GM06990 (cell line): ENCODE data around the gene LPCAT1.

Experiments
- DNase-seq: peaks from one replicate; pipeline ENCODE4 v3.0.0-alpha.2; 2011; ENCODE audit not compliant: insufficient read length; ENCODE audit errors: extremely low read depth
- H3K27me3 ChIP-seq: replicated peaks from 2 replicates; pipeline ENCODE4 v1.6.0; 2011; ENCODE audit warnings: low read length; ENCODE audit not compliant: control insufficient read depth, insufficient read depth
- H3K36me3 ChIP-seq: 2 replicates; pipeline ENCODE4 v1.5.1; 2011; ENCODE audit warnings: low read length; ENCODE audit not compliant: control insufficient read depth, insufficient read depth
- H3K4me3 ChIP-seq: replicated peaks from 2 replicates; pipeline ENCODE4 v1.5.1; 2011; ENCODE audit warnings: low read depth, mild to moderate bottlenecking, control low read depth, low read length
- CTCF ChIP-seq: IDR thresholded peaks from 2 replicates; pipeline ENCODE4 v1.5.1; 2011; ENCODE audit warnings: low read length, control low read depth, mild to moderate bottlenecking, inconsistent platforms; ENCODE audit not compliant: insufficient read depth, poor library complexity, severe bottlenecking

Gene LPCAT1

GRCh38 chr5:1483856-1484729 is 39.7 kb downstream of the LPCAT1 start:
- no peak for TF ChIP-seq CTCF
- Histone ChIP-seq H3K27me3 (no peaks in the 10 kb centered on the region), H3K36me3 (peaks cover 58% of the 10 kb centered on the region), H3K4me3 (no peak overlapping the region)
- DNase-seq: no peak

GRCh38 chr5:1483064-1483463 is 40.7 kb downstream of the LPCAT1 start:
- TF ChIP-seq CTCF: no peak

DNA sequence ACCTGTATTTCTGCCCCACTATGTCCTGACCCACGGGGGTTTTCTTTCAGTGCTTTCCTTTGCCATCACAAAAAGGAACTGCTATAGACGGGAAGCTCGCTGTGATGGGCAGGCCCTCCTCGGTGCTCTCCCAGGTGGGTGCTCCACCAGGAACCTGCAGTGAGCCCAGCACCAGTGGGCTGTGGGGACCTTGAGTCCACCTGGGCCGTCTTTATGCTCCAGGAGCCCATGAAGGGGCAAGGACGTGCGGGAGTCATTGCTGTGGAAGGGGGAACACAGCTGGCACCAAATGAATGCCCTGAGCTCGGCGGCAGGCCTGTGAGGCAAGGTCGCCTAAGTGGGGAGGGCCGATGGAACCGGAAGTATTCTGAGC is 41.8 kb downstream of the LPCAT1 start:
- no peak overlapping the region for H3K4me3 ChIP-seq
- peaks cover 52% of the 10 kb centered on the region for H3K36me3 ChIP-seq
- no peak for DNase-seq

More at GRCh38 chr5:1483064-1483463, 40.7 kb downstream of the LPCAT1 start:
- DNase-seq: no peak
- peaks cover 58% of the 10 kb centered on the region for H3K36me3 ChIP-seq
- no peak overlapping the region for H3K4me3 ChIP-seq
- H3K27me3 ChIP-seq: no peaks in the 10 kb centered on the region

GRCh38 chr5:1481266-1481958 is 42.3 kb downstream of the LPCAT1 start:
- no peaks in the 10 kb centered on the region for H3K27me3 ChIP-seq
- H3K36me3 ChIP-seq: peaks cover 51% of the 10 kb centered on the region
- no peak overlapping the region for H3K4me3 ChIP-seq
- TF ChIP-seq CTCF: no peak
- no peak for DNase-seq

More for the DNA sequence above, 41.8 kb downstream of the LPCAT1 start:
- no peaks in the 10 kb centered on the region for H3K27me3 ChIP-seq
- TF ChIP-seq CTCF: no peak

GRCh38 chr5:1480806-1481205 is 43.0 kb downstream of the LPCAT1 start:
- TF ChIP-seq CTCF: no peak
- Histone ChIP-seq H3K4me3 (no peak overlapping the region), H3K27me3 (no peaks in the 10 kb centered on the region), H3K36me3 (peaks cover 51% of the 10 kb centered on the region)
- DNase-seq: no peak
